ENCODE results near the gene LGALS9B. TPM values are rescaled to one million over a fixed set of nuclear protein-coding genes. Genes with fewer than 3 reads are reported as not detected.
"Not testable (repeated sequence)": the region's sequence is repeated elsewhere in the genome, so short reads cannot be mapped to it uniquely, and the experiment has no call there.

The LGALS9B gene
- total RNA-seq: not detected

GRCh38 chr17:20467447-20467846, at the start of gene LGALS9B:
LGALS9B (minus strand) TSS chr17:20467539; CDS start chr17:20467470, 69 bp downstream.
- H3K9me3 ChIP-seq; H3K4me3 ChIP-seq; DNase-seq (ENCODE audit: low spot score); H3K27ac ChIP-seq; H3K27me3 ChIP-seq (replicated peaks; ENCODE audit: insufficient read depth); intact Hi-C loops (cut with DNase I); H3K36me3 ChIP-seq; H3K4me1 ChIP-seq (replicated peaks): not testable (repeated sequence)
- WGBS: no CpG with 5 or more reads among the region's 4 CpGs

DNA sequence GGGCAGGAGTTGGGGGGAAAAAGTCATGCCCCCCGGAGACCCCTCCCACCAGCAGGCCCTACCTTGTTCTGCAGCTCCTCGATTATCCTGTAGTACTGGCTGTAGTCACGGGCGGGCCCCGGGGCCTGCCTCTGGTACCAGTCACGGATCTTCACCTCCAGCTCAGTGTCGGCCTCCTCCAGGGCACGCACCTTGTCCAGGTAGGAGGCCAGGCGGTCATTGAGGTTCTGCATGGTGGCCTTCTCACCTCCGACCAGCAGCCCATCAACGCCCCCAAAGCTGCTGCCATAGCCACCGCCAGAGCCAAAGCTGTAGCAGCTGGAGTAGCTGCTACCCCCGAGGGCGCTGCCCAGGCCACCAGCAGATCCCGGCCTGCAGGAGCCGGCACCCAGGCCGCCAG, 49.6 kb upstream of the LGALS9B start:
- H3K9me3 ChIP-seq; H3K4me3 ChIP-seq; intact Hi-C loops (cut with DNase I); H3K27me3 ChIP-seq (replicated peaks; ENCODE audit: insufficient read depth); H3K36me3 ChIP-seq; DNase-seq (ENCODE audit: low spot score); H3K4me1 ChIP-seq (replicated peaks); H3K27ac ChIP-seq: not testable (repeated sequence)
- WGBS: 97% methylated on average over 10 of the region's 17 CpGs

- H3K9me3 ChIP-seq; H3K4me1 ChIP-seq (replicated peaks); DNase-seq (ENCODE audit: low spot score); intact Hi-C loops (cut with DNase I); H3K27me3 ChIP-seq (replicated peaks; ENCODE audit: insufficient read depth); H3K4me3 ChIP-seq; H3K27ac ChIP-seq; H3K36me3 ChIP-seq: not testable (repeated sequence)
- WGBS: 94% methylated on average over 9 of the region's 10 CpGs
Measured at GRCh38 chr17:20515099-20515498, 47.8 kb upstream of the LGALS9B start.

- H3K36me3 ChIP-seq; H3K27me3 ChIP-seq (replicated peaks; ENCODE audit: insufficient read depth); H3K4me1 ChIP-seq (replicated peaks); H3K9me3 ChIP-seq; DNase-seq (ENCODE audit: low spot score); intact Hi-C loops (cut with DNase I); H3K27ac ChIP-seq; H3K4me3 ChIP-seq: not testable (repeated sequence)
- WGBS: 88% methylated on average over 3 of the region's 9 CpGs
Measured at GRCh38 chr17:20513539-20513938, 46.2 kb upstream of the LGALS9B start.

- H3K9me3 ChIP-seq; H3K27ac ChIP-seq; intact Hi-C loops (cut with DNase I); H3K27me3 ChIP-seq (replicated peaks; ENCODE audit: insufficient read depth); H3K4me1 ChIP-seq (replicated peaks); DNase-seq (ENCODE audit: low spot score); H3K4me3 ChIP-seq; H3K36me3 ChIP-seq: not testable (repeated sequence)
- no CpG with 5 or more reads among the region's 18 CpGs for WGBS
Measured at GRCh38 chr17:20512378-20512777, 45.0 kb upstream of the LGALS9B start.

GRCh38 chr17:20511778-20512177, 44.4 kb upstream of the LGALS9B start:
- H3K27me3 ChIP-seq (replicated peaks; ENCODE audit: insufficient read depth); H3K4me1 ChIP-seq (replicated peaks); H3K36me3 ChIP-seq; H3K27ac ChIP-seq; H3K4me3 ChIP-seq; DNase-seq (ENCODE audit: low spot score); intact Hi-C loops (cut with DNase I); H3K9me3 ChIP-seq: not testable (repeated sequence)
- WGBS: no CpG with 5 or more reads among the region's 8 CpGs

DNA sequence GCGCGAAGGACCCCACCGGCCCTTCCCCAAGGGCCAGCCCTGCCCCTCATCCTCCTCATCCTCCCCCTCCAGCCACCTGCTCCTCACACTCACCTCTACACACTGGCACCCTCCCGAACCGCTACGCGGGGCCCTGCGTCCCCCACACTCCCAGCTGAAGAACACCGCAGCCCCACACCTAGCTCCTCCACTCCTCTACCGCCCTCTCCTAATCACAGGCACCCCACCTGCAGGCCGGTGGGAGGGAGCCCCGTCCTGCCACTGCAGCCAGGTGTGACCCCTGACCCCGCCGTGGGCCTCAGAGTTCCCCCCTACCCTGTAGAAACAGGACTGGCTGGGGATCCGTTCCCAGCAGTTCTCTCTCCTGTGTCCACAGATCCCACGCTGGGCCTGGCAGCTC, 38.0 kb upstream of the LGALS9B start:
- intact Hi-C loops (cut with DNase I); H3K27me3 ChIP-seq (replicated peaks; ENCODE audit: insufficient read depth); DNase-seq (ENCODE audit: low spot score); H3K4me1 ChIP-seq (replicated peaks); H3K36me3 ChIP-seq; H3K4me3 ChIP-seq; H3K27ac ChIP-seq; H3K9me3 ChIP-seq: not testable (repeated sequence)
- 87% methylated on average over 10 of the region's 16 CpGs for WGBS

DNA sequence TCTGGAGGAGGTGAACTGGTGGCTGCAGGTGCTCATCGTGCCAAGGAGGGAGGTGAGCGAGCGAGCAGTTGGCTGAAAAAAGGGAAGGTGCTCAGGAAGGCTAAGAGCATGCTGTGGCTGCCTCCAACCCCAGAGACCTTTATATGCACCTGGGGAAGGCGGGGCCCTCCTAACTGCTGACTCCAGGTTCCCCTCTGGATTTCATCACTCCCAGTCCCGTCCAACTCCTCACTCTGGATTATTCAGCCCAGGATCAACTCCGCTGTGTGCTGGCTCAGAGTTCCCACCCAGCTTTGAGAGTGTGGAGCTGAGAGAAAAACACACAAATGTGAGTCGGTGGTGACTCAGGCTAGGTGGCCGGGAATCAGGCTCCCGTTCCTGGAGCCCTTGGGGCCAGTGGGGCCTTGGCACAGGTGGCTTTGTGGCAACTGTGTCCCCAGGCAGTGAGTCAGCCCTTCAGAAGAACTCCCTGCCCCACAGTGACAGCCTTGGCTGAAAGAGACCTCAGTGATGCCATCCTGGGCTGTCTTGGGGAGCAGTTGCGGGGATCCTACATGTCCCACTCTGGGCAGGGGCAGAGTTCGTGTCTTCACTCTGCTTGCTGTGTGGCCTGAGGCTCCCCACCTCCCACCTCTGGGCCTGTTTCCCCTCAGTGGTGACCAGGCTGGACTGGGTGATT, 37.2 kb upstream of the LGALS9B start:
- H3K27ac ChIP-seq; H3K4me1 ChIP-seq (replicated peaks); H3K9me3 ChIP-seq; intact Hi-C loops (cut with DNase I); H3K4me3 ChIP-seq; DNase-seq (ENCODE audit: low spot score); H3K27me3 ChIP-seq (replicated peaks; ENCODE audit: insufficient read depth); H3K36me3 ChIP-seq: not testable (repeated sequence)
- WGBS: no CpG with 5 or more reads among the region's 11 CpGs

DNA sequence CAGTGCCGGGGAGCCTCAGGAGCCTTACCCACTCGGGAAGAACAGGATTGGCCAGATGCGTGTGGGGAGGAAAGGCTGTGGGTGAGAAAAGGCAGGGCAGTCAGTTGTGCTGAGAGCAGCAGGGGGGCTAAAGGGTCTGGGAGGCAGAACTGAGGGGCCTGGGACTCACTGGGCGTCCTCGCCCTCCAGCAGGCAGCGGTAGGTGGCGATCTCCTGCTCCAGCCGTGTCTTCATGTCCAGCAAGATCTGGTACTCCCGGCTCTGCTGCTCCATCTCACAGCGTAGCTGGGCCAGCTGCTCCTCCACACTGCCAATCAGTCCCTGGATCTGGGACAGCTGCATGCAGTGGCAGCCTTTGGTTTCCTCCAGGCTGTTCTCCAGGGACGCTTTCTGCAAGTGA, 34.6 kb upstream of the LGALS9B start:
- DNase-seq (ENCODE audit: low spot score); H3K36me3 ChIP-seq; H3K4me3 ChIP-seq; H3K27ac ChIP-seq; H3K4me1 ChIP-seq (replicated peaks); H3K9me3 ChIP-seq; H3K27me3 ChIP-seq (replicated peaks; ENCODE audit: insufficient read depth); intact Hi-C loops (cut with DNase I): not testable (repeated sequence)
- 53% methylated on average over 3 of the region's 11 CpGs for WGBS

DNA sequence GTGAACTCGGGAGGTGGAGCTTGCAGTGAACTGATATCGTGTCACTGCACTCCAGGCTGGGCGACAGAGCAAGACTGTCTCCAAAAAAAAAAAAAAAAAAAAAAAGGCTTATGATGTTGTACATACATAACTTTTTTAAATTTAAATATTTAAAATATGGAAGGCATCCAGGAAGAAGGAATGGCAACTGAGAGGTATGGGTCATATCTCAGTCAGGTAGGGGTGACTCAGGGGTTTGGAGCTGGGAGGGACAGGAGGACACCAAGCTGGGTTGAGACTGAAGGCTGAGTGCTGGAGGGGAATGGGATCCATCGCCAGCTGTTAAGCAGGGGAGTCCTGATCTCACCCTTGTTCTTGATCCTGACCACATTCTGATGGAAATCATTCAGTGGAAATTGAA, 33.0 kb upstream of the LGALS9B start:
- H3K4me3 ChIP-seq; H3K27ac ChIP-seq; H3K36me3 ChIP-seq; intact Hi-C loops (cut with DNase I); H3K9me3 ChIP-seq; DNase-seq (ENCODE audit: low spot score); H3K27me3 ChIP-seq (replicated peaks; ENCODE audit: insufficient read depth); H3K4me1 ChIP-seq (replicated peaks): not testable (repeated sequence)
- WGBS: 87% methylated on average over 4 of the region's 4 CpGs

- H3K27ac ChIP-seq; H3K36me3 ChIP-seq; intact Hi-C loops (cut with DNase I); H3K4me3 ChIP-seq; H3K27me3 ChIP-seq (replicated peaks; ENCODE audit: insufficient read depth); DNase-seq (ENCODE audit: low spot score); H3K4me1 ChIP-seq (replicated peaks); H3K9me3 ChIP-seq: not testable (repeated sequence)
- 29% methylated on average over 4 of the region's 5 CpGs for WGBS
Measured at GRCh38 chr17:20495420-20495819, 28.1 kb upstream of the LGALS9B start.

DNA sequence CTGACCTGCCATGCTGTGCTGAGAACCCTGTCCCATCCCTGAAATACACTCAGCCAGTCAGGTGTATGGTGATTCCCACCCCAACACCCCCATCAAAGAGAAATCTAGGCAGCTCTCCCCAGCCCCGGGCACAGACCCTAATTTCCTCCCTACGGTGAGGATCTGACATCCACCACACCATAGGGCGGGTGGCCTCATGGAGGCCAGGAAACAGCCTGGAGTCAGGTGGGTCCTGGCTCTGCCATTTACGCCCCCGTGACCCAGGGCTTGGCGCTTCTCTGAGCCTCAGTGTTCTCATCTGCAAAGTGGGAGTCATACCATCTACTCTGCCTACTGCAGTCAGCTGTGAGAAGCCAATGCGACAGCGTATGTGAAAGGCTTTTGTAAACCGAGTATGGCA, 27.4 kb upstream of the LGALS9B start:
- H3K27ac ChIP-seq; H3K4me1 ChIP-seq (replicated peaks); H3K27me3 ChIP-seq (replicated peaks; ENCODE audit: insufficient read depth); H3K9me3 ChIP-seq; H3K36me3 ChIP-seq; H3K4me3 ChIP-seq; intact Hi-C loops (cut with DNase I); DNase-seq (ENCODE audit: low spot score): not testable (repeated sequence)
- WGBS: 100% methylated on average over 1 of the region's 9 CpGs

- no CpG with 5 or more reads among the region's 9 CpGs for WGBS
Measured at GRCh38 chr17:20494147-20494546, 26.8 kb upstream of the LGALS9B start.

More at GRCh38 chr17:20494147-20494546, 26.8 kb upstream of the LGALS9B start:
- H3K36me3 ChIP-seq; H3K4me3 ChIP-seq; H3K4me1 ChIP-seq (replicated peaks); intact Hi-C loops (cut with DNase I); H3K27ac ChIP-seq; H3K27me3 ChIP-seq (replicated peaks; ENCODE audit: insufficient read depth); H3K9me3 ChIP-seq; DNase-seq (ENCODE audit: low spot score): not testable (repeated sequence)

Data from prostate gland (tissue), 2 donors.